AG09309 (cell line): ENCODE results near the gene SOBP.

Source experiments
- DNase-seq: peaks from one replicate; pipeline ENCODE4 v3.0.0-alpha.2; 2010; ENCODE audit warnings: low read depth
- H3K4me3 ChIP-seq: 2 replicates; pipeline ENCODE4 v1.5.1; 2011; ENCODE audit warnings: mild to moderate bottlenecking, low read depth, low read length, moderate library complexity; ENCODE audit not compliant: control insufficient read depth
- TF ChIP-seq, protein P1 (sequence below): IDR thresholded peaks from 2 replicates; pipeline ENCODE4 v1.5.1; 2011; ENCODE audit warnings: mild to moderate bottlenecking, low read depth, low read length, inconsistent platforms; ENCODE audit not compliant: insufficient read depth, control insufficient read depth; ENCODE audit errors: missing control alignments

SOBP gene

DNA sequence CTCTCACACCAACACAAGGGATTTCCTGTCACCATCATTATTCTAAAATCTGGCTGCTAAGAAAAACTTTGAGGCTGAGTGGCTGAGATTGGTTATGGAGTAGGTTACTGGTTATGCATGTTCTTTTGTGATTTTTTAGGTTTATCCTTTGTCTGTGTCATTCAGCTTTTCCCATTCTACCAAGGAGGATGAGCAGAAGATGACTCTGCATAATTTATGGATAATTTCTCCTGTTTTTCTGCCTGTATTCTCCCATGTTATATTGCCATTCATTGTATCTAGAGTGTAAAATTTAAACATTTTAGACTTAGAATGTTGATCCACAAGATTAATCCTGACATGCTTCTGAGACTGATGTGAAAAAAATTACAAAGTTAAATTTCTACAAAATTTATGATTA, 67.8 kb downstream of the SOBP start:
- TF ChIP-seq, protein P1, sequence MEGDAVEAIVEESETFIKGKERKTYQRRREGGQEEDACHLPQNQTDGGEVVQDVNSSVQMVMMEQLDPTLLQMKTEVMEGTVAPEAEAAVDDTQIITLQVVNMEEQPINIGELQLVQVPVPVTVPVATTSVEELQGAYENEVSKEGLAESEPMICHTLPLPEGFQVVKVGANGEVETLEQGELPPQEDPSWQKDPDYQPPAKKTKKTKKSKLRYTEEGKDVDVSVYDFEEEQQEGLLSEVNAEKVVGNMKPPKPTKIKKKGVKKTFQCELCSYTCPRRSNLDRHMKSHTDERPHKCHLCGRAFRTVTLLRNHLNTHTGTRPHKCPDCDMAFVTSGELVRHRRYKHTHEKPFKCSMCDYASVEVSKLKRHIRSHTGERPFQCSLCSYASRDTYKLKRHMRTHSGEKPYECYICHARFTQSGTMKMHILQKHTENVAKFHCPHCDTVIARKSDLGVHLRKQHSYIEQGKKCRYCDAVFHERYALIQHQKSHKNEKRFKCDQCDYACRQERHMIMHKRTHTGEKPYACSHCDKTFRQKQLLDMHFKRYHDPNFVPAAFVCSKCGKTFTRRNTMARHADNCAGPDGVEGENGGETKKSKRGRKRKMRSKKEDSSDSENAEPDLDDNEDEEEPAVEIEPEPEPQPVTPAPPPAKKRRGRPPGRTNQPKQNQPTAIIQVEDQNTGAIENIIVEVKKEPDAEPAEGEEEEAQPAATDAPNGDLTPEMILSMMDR: no peak
- H3K4me3 ChIP-seq: no peak overlapping the region

GRCh38 chr6:107560657-107561056, 70.7 kb downstream of the SOBP start:
- peak; percentile 10 for DNase-seq
- TF ChIP-seq, protein P1: no peak

More for the DNA sequence above, 67.8 kb downstream of the SOBP start:
- no peak for DNase-seq

DNA sequence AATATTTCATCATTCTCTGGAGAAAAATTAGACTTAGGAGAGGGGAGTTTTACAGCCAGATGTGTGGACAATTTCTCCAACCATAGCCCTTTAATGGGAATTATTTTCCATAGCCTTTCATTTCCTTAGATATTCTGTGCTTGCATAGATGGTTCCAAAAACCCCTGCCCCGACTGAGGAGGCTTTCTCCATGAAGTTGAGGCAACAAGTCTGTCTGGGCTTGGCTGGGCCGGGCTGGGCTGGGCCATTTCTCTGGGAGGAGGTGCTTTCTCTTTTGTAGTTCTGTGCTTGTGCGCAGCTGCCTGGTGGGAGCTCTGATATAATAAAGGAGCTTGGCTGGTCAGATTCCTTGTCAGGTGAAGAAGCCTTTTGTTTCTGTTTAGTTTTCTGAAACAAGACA, 71.4 kb downstream of the SOBP start:
- no peak for DNase-seq
- TF ChIP-seq, protein P1: no peak
- H3K4me3 ChIP-seq: no peak overlapping the region

More at GRCh38 chr6:107560657-107561056, 70.7 kb downstream of the SOBP start:
- H3K4me3 ChIP-seq: no peak overlapping the region

DNA sequence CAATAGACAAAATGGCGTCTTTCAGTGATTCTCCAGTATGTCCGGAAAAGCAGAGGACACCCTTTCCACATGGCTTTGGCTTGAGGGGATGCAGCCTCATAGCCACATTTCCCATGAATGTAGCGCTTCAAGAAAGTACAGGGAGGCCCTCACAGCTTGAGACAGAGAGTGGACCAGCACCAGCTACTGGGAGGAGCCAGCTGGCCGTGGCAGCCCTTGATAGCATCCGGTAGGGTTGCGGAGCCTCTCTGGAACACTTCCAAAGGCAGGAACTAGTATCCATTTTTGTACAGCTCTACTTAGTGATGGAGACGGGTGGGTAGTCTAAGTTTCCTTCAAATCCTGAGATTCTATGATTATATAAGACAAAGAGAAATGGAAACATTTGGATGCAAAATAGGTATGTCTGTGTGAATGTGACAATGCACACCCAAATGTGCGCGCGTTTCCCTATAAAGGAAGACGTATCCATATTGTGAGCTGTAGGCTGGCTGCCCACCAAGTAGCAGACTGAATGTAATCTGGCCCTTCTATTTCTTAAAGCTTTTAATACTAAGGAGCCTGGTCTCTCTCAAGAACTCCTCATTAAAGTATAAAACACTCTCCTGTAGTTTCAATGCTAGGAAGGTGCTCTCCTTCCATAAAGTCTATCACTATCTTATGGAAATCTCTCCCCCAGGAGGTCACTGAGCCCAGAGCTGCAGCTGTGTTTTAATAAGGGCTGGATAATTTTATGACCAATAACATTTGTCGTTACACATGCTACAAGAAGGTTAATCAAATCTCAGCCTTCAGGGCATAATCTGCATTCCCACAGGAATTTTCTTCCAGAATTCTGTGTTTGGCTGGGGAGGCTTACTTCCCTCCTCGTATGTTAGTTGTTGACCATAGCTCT, 74.0 kb downstream of the SOBP start:
- TF ChIP-seq, protein P1: no peak
- no peak for DNase-seq
- no peak overlapping the region for H3K4me3 ChIP-seq

DNA sequence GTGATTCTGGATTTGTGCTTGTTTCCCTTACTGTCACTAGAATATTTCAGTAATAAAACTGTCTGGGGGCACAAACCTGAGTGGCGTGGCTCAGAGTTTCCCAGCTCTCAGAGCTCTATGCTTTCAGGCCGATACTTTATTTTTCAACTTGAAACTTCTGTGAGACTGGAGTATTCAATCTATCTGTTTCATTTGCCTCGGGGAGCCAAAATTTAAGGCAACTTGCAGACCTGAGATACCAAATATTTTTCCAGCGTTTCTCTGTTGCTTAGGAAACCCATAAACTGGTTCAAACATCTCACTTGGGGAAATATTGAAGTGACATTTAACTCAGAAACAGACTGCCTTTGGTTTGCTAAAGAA, 74.7 kb downstream of the SOBP start:
- no peak for DNase-seq
- H3K4me3 ChIP-seq: no peak overlapping the region
- TF ChIP-seq, protein P1: no peak

DNA sequence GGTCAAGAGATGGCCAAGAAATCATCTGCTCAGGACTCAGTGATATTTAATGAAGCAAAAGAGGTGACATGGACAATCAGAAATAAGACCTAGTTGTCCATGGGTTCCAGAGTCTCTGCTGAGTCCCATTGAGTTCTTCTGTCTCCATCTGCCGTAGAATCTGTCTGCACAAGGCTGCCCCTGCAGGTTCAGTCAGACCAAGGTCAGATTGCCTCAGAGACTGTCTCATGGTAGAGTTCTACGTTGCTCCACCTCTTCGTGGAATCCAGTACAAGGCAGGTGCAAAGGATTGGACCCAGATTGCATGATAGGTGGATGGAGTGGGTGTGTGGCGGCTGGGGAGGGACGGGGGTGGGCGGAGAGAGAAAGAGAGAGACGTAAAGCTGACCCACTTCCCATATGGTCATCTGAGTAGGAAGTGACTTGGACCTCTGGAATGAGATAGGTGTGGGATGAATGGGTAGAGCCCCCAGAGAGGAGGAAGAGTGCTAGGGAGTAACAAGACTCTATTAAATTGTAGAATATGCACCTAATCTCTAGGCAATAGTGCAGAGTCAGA, 75.3 kb downstream of the SOBP start:
- H3K4me3 ChIP-seq: no peak overlapping the region
- TF ChIP-seq, protein P1: no peak
- DNase-seq: no peak

DNA sequence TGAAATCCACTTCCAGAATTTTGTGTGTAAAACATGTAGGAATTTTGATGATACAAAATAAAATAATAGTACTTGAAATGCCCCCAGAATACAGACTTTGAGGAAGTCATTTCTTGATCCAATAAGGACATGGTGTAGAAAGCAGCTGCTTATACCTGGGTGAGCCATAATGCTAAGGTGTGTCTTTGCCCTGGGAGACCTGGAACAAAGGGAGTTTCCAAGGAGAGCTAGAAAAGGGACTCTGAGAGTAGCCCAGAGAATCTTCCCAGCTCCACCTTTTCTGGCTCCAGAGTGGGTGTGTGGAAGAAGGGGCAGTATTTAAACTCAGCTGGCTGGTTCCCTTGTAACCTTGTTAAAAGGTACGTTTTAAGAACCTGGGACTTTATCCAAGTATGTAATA, 77.7 kb downstream of the SOBP start:
- no peak overlapping the region for H3K4me3 ChIP-seq
- DNase-seq: no peak
- TF ChIP-seq, protein P1: no peak
